Neural progenitor cell (in vitro differentiated cells): ENCODE measurements around the gene PKNOX2. TPM values are rescaled to one million over a fixed set of nuclear protein-coding genes. Genes with fewer than 3 reads are reported as not detected.

ENCODE experiments used
- DNase-seq: peaks from one replicate; pipeline ENCODE4 v3.0.0-alpha.2; 2016; ENCODE audit warnings: low spot score
- H2AFZ ChIP-seq: fragments of 200-600 bp; sonication (generic); replicated peaks from 2 replicates; pipeline ENCODE4 v1.6.1; 2016; ENCODE audit warnings: antibody characterized with exemption
- H3F3A ChIP-seq: fragments of 200-600 bp; sonication (generic); 2 replicates; pipeline ENCODE4 v1.6.1; 2016; ENCODE audit warnings: antibody characterized with exemption, low read depth
- H3K27ac ChIP-seq: fragments of 200-600 bp; sonication (generic); 2 replicates; pipeline ENCODE4 v1.5.1; 2016; ENCODE audit warnings: mild to moderate bottlenecking
- H3K27me3 ChIP-seq: fragments of 200-600 bp; sonication (generic); 2 replicates; pipeline ENCODE4 v1.6.1; 2016; ENCODE audit warnings: mild to moderate bottlenecking, moderate library complexity
- H3K36me3 ChIP-seq: fragments of 200-600 bp; sonication (generic); 2 replicates; pipeline ENCODE4 v1.5.1; 2016
- H3K4me1 ChIP-seq: fragments of 200-600 bp; sonication (generic); 2 replicates; pipeline ENCODE4 v1.6.1; 2016; ENCODE audit warnings: mixed run types
- H3K4me2 ChIP-seq: fragments of 200-600 bp; sonication (generic); 2 replicates; pipeline ENCODE4 v1.6.1; 2016
- H3K4me3 ChIP-seq: fragments of 200-600 bp; sonication (generic); 2 replicates; pipeline ENCODE4 v1.5.1; 2016
- H3K79me2 ChIP-seq: fragments of 200-600 bp; sonication (generic); 2 replicates; pipeline ENCODE4 v1.6.1; 2016; ENCODE audit warnings: low read depth
- H3K9ac ChIP-seq: fragments of 200-600 bp; sonication (generic); 2 replicates; pipeline ENCODE4 v1.6.1; 2016
- H3K9me3 ChIP-seq: fragments of 200-600 bp; sonication (generic); 2 replicates; pipeline ENCODE4 v1.5.1; 2016; ENCODE audit warnings: low read depth
- H4K20me1 ChIP-seq: fragments of 200-600 bp; sonication (generic); 2 replicates; pipeline ENCODE4 v1.6.1; 2016; ENCODE audit warnings: low read depth
- H3K27ac Mint-ChIP-seq: 3 replicates; pipeline ENCODE4 v1.8.0; 2021; ENCODE audit warnings: mixed read lengths
- H3K27me3 Mint-ChIP-seq: 2 replicates; pipeline ENCODE4 v1.8.0; 2022; ENCODE audit warnings: low read depth, mild to moderate bottlenecking, inconsistent platforms, moderate library complexity, mixed read lengths; ENCODE audit not compliant: insufficient read depth
- H3K36me3 Mint-ChIP-seq: 3 replicates; pipeline ENCODE4 v1.8.0; 2021; ENCODE audit warnings: mixed read lengths
- H3K4me1 Mint-ChIP-seq: 3 replicates; pipeline ENCODE4 v1.8.0; 2021; ENCODE audit warnings: mixed read lengths
- H3K4me3 Mint-ChIP-seq: 3 replicates; pipeline ENCODE4 v1.8.0; 2021; ENCODE audit warnings: mild to moderate bottlenecking, moderate library complexity, mixed read lengths
- H3K9me3 Mint-ChIP-seq: 3 replicates; pipeline ENCODE4 v1.8.0; 2020; ENCODE audit warnings: mixed read lengths
- CTCF ChIP-seq: fragments of 200-600 bp; sonication (generic); IDR thresholded peaks from 2 replicates; pipeline ENCODE4 v1.5.1; 2017; ENCODE audit warnings: antibody characterized with exemption, mild to moderate bottlenecking
- EZH2 ChIP-seq: fragments of 200-600 bp; sonication (generic); IDR thresholded peaks from 2 replicates; pipeline ENCODE4 v1.6.1; 2017; ENCODE audit warnings: antibody characterized with exemption, mild to moderate bottlenecking, moderate library complexity
- EZH2phosphoT487 ChIP-seq: fragments of 200-600 bp; sonication (generic); IDR thresholded peaks from 2 replicates; pipeline ENCODE4 v1.6.1; 2017; ENCODE audit warnings: antibody characterized with exemption
- total RNA-seq: library from RNA; depleted of rRNA; stranded (reverse); fragments of >200 nt; gene quantifications from 2 replicates; pipeline ENCODE4 v1.2.3, GENCODE V29; 2015; ENCODE audit warnings: low replicate concordance

PKNOX2 gene
- total RNA-seq, 1 donor from 2014 or later: 4.3 TPM

GRCh38 chr11:125253795-125254525, 89.4 kb downstream of the PKNOX2 start:
- no peak overlapping the region for H3K27ac Mint-ChIP-seq
- H3K9me3 Mint-ChIP-seq: no peaks in the 10 kb centered on the region
- H3K9me3 ChIP-seq: no peaks in the 10 kb centered on the region

GRCh38 chr11:125256541-125257189, 92.1 kb downstream of the PKNOX2 start:
- Histone ChIP-seq H3K4me3 (no peak overlapping the region), H3K4me2 (no peak overlapping the region), H3K9me3 (no peaks in the 10 kb centered on the region), H4K20me1 (no peaks in the 10 kb centered on the region), H3K36me3 (no peaks in the 10 kb centered on the region), H3K4me1 (peaks cover 25% of the 10 kb centered on the region), H3K27me3 (no peaks in the 10 kb centered on the region), H3K9ac (no peak overlapping the region), H3K79me2 (no peaks in the 10 kb centered on the region), H2AFZ (no peak overlapping the region), H3F3A (peaks cover 22% of the 10 kb centered on the region), H3K27ac (no peak overlapping the region)
- H3K36me3 Mint-ChIP-seq: peaks cover 38% of the 10 kb centered on the region
- H3K4me3 Mint-ChIP-seq: no peak overlapping the region
- H3K4me1 Mint-ChIP-seq: peaks cover 64% of the 10 kb centered on the region
- TF ChIP-seq EZH2phosphoT487: no peak
- TF ChIP-seq EZH2: no peak
- no peak for TF ChIP-seq CTCF
- DNase-seq: no peak
- no peaks in the 10 kb centered on the region for H3K27me3 Mint-ChIP-seq
- H3K9me3 Mint-ChIP-seq: no peaks in the 10 kb centered on the region
- peak overlapping the region; percentile 95 for H3K27ac Mint-ChIP-seq

More at GRCh38 chr11:125253795-125254525, 89.4 kb downstream of the PKNOX2 start:
- H3K27me3 Mint-ChIP-seq: no peaks in the 10 kb centered on the region
- Histone ChIP-seq H3K36me3 (no peaks in the 10 kb centered on the region), H3K4me2 (no peak overlapping the region), H3K79me2 (no peaks in the 10 kb centered on the region), H2AFZ (no peak overlapping the region), H3K27me3 (no peaks in the 10 kb centered on the region), H3K27ac (no peak overlapping the region), H3K4me1 (peaks cover 30% of the 10 kb centered on the region), H3K4me3 (no peak overlapping the region), H4K20me1 (no peaks in the 10 kb centered on the region), H3F3A (peaks cover 27% of the 10 kb centered on the region), H3K9ac (no peak overlapping the region)
- H3K36me3 Mint-ChIP-seq: peaks cover 35% of the 10 kb centered on the region
- no peak for DNase-seq
- TF ChIP-seq EZH2phosphoT487: no peak
- TF ChIP-seq EZH2: no peak
- TF ChIP-seq CTCF: no peak
- peaks cover 51% of the 10 kb centered on the region for H3K4me1 Mint-ChIP-seq
- H3K4me3 Mint-ChIP-seq: no peak overlapping the region

GRCh38 chr11:125257190-125257579, 92.6 kb downstream of the PKNOX2 start:
- H3F3A ChIP-seq: peaks cover 28% of the 10 kb centered on the region
- H3K4me3 ChIP-seq: no peak overlapping the region
- H3K27ac Mint-ChIP-seq: no peak overlapping the region
- H3K9me3 Mint-ChIP-seq: no peaks in the 10 kb centered on the region
- no peaks in the 10 kb centered on the region for H3K27me3 ChIP-seq
- no peaks in the 10 kb centered on the region for H3K36me3 ChIP-seq
- H3K27me3 Mint-ChIP-seq: peaks cover 1% of the 10 kb centered on the region
- DNase-seq: peak; percentile 54
- no peak overlapping the region for H3K4me3 Mint-ChIP-seq
- H3K4me1 Mint-ChIP-seq: peaks cover 64% of the 10 kb centered on the region
- H3K36me3 Mint-ChIP-seq: peaks cover 33% of the 10 kb centered on the region
- no peaks in the 10 kb centered on the region for H3K9me3 ChIP-seq
- TF ChIP-seq CTCF (peak; percentile 50), EZH2phosphoT487 (no peak)
- H3K79me2 ChIP-seq: no peaks in the 10 kb centered on the region
- no peak overlapping the region for H3K27ac ChIP-seq
- no peak overlapping the region for H3K9ac ChIP-seq
- H3K4me1 ChIP-seq: peaks cover 31% of the 10 kb centered on the region
- no peak overlapping the region for H2AFZ ChIP-seq
- peak overlapping the region; percentile 27 for H3K4me2 ChIP-seq
- H4K20me1 ChIP-seq: no peaks in the 10 kb centered on the region
